Heart left ventricle (tissue), 16 donors: ENCODE results near the gene ZP1. TPM values are rescaled to one million over a fixed set of nuclear protein-coding genes. Genes with fewer than 3 reads are reported as not detected.

ENCODE experiments used
- ATAC-seq, 4 donors: fragments of 200-7000 bp; cut with Tn5 transposase; one replicate each; pipeline ENCODE4 v1.9.1; 2020 to 2022; ENCODE audit warnings: moderate library complexity in 4 of 4, mild to moderate bottlenecking in 3 of 4, moderate number of reproducible peaks in 1 of 4
- DNase-seq, 5 donors: peaks; one replicate each; pipeline ENCODE4 v3.0.0-alpha.2; 2020
- H3K27ac ChIP-seq, 12 donors: fragments of 200-600 bp; sonication (generic) in 4 of 12; one replicate each; pipeline versions ENCODE4 v1.5.0 to v1.8.0; 2016 to 2022; ENCODE audit warnings: mild to moderate bottlenecking in 2 of 12
- H3K27me3 ChIP-seq, 9 donors: fragments of 200-600 bp; sonication (generic) in 2 of 9; one replicate each; pipeline versions ENCODE4 v1.5.1 to v1.8.0; 2016 to 2022; ENCODE audit warnings: mild to moderate bottlenecking in 3 of 9
- H3K36me3 ChIP-seq, 9 donors: fragments of 200-600 bp; sonication (generic) in 2 of 9; one replicate each; pipeline versions ENCODE4 v1.5.0 to v1.8.0; 2018 to 2022; ENCODE audit warnings: mild to moderate bottlenecking in 2 of 9
- H3K4me1 ChIP-seq, 12 donors: fragments of 200-600 bp; sonication (generic) in 4 of 12; one replicate each; pipeline versions ENCODE4 v1.5.0 to v1.8.0; 2016 to 2022; ENCODE audit warnings: mild to moderate bottlenecking in 3 of 12
- H3K4me3 ChIP-seq, 12 donors: fragments of 200-600 bp; sonication (generic) in 4 of 12; one replicate each; pipeline versions ENCODE4 v1.5.0 to v1.8.0; 2017 to 2022; ENCODE audit warnings: mild to moderate bottlenecking in 9 of 12, moderate library complexity in 4 of 12
- H3K9me3 ChIP-seq, 12 donors: fragments of 200-600 bp; sonication (generic) in 4 of 12; one replicate each; pipeline versions ENCODE4 v1.5.0 to v1.8.0; 2016 to 2022; ENCODE audit warnings: mild to moderate bottlenecking in 1 of 12
- CTCF ChIP-seq, 12 donors: fragments of 200-600 bp; sonication (generic) in 4 of 12; IDR thresholded peaks; one replicate each; pipeline versions ENCODE4 v1.5.0 to v1.8.0; 2018 to 2022; ENCODE audit warnings: antibody characterized with exemption in 12 of 12, mild to moderate bottlenecking in 5 of 12
- POLR2A ChIP-seq, 2 donors: fragments of 450-650 bp; IDR thresholded peaks; one replicate each; pipeline ENCODE4 v1.6.1; 2017; ENCODE audit warnings: antibody characterized with exemption in 2 of 2, mild to moderate bottlenecking in 2 of 2, moderate library complexity in 2 of 2
- WGBS, 4 donors: extraction: QIAGEN DNeasy Blood & Tissue Kit in 2 of 4; methylation state at CpG; one replicate each; pipeline versions ENCODE4 v1.1.5 to v1.1.7; 2013 to 2018; 5-methylcytosine and 5-hydroxymethylcytosine counted together
- intact Hi-C, 10 donors: fragments of 100-400 bp; cut with DNase I; formaldehyde crosslinking; loops; one replicate each; pipeline versions ENCODE4 v1.11.1 to v1.14.2; 2022
- polyA plus RNA-seq, 2 donors: library from polyadenylated mRNA; stranded (reverse); fragments of 200-250 nt; gene quantifications; one replicate each; pipeline ENCODE4 v1.2.3, GENCODE V29; 2013
- total RNA-seq, 9 donors: library from RNA; depleted of rRNA in 2 of 9; stranded (reverse); fragments of >200 nt in 2 of 9; fragmentation: NEBNext Ultra II Directional in 3 of 9; extraction: Animal tissue kit (Norgen Biotek cat#: 25700) in 3 of 9; gene quantifications; one replicate each; pipeline versions ENCODE4 v1.1.0 to v1.2.4, GENCODE V29; 2016 to 2023
- donor health status: ischemic (EF 13 %, LVEDD 7.1; RV severe dilation, severe dysfunction).
- donor health status: healthy with polysubstance abuse.
- donor health status: DM: no; HTN: yes; CAD: no.
- donor health status: DM: no; HTN: no; CAD: no.
- donor health status: ischemic (EF 25% LVEDD 6.9; RV normal size, moderate dysfunction).
- donor health status: ischemic (EF 25% LVEDD 5.7; RV mildly dilated, moderate dysfunction).
- donor health status: healthy.
- donor health status: DM: yes; HTN: yes; CAD: no.
- donor health status: ischemic (EF 35%, LVEDD 5.7; RV mildly dilated, moderate dysfunction).
- donor health status: nonischemic (EF 11% LVEDD 7.7; RV severe dilation, severe dysfunction).
- donor health status: DM: yes; HTN: yes; CAD: no.
- donor health status: PGD.
- donor health status: ischemic (EF 29% LVEDD 5.4; RV normal size, mild dysfunction).
- donor health status: nonischemic (EF 23%, LVEDD 6.1; RV moderate dilation, normal function).

The ZP1 gene
- total and polyA plus RNA-seq, 11 donors = 0.15 to 0.95 (median 0.32) TPM; not detected in 7

GRCh38 chr11:60872124-60872960 is 5.0 kb downstream of the ZP1 start:
- Histone ChIP-seq H3K27ac (peak overlapping the region in 10 of 12 donors; percentile 10 to 78 (median 60)), H3K27me3 (no peaks in the 10 kb centered on the region), H3K9me3 (no peaks in the 10 kb centered on the region), H3K4me1 (peaks cover 5 to 53% (median 30%) of the 10 kb centered on the region in 12 donors), H3K4me3 (no peak overlapping the region), H3K36me3 (no peaks in the 10 kb centered on the region)
- TF ChIP-seq CTCF (IDR thresholded peaks at IDR 0.05) (no peak), POLR2A (IDR thresholded peaks at IDR 0.05) (no peak)
- ATAC-seq = peak; percentile 63 to 84 (median 74)
- peak in 4 of 5 donors; percentile 69 to 81 (median 76) for DNase-seq
- 82 to 92% (median 89%) methylated on average over 5 to 6 of the region's 6 CpGs for whole genome bisulfite sequencing, 4 donors
- intact Hi-C loops = no loop called here

- Histone ChIP-seq H3K4me1 (peaks cover 5 to 55% (median 31%) of the 10 kb centered on the region in 12 donors), H3K4me3 (no peak overlapping the region), H3K9me3 (no peaks in the 10 kb centered on the region), H3K27ac (peak overlapping the region in 9 of 12 donors; percentile 1 to 74 (median 33)), H3K36me3 (no peaks in the 10 kb centered on the region), H3K27me3 (no peaks in the 10 kb centered on the region)
- WGBS, 4 donors = 56 to 79% (median 63%) methylated on average over 16 of the region's 16 CpGs
- TF ChIP-seq POLR2A (IDR thresholded peaks at IDR 0.05) = no peak
- no peak for TF ChIP-seq CTCF (IDR thresholded peaks at IDR 0.05)
- peak in 3 of 5 donors; percentile 40 to 70 (median 70) for DNase-seq
- intact Hi-C loops = no loop called here
- peak in 3 of 4 donors; percentile 14 to 69 (median 25) for ATAC-seq
Measured at GRCh38 chr11:60872961-60873524, 5.7 kb downstream of the ZP1 start.

- no peaks in the 10 kb centered on the region for H3K27me3 ChIP-seq
- intact Hi-C loops = no loop called here
- TF ChIP-seq POLR2A (IDR thresholded peaks at IDR 0.05) = no peak
- TF ChIP-seq CTCF (IDR thresholded peaks at IDR 0.05) = no peak
- H3K36me3 ChIP-seq = peaks cover 0 to 3% (median 0%) of the 10 kb centered on the region in 9 donors
- peak in 1 of 5 donors; percentile 13 for DNase-seq
- H3K4me1 ChIP-seq = peaks cover 5 to 60% (median 33%) of the 10 kb centered on the region in 12 donors
- no peak for ATAC-seq
- H3K9me3 ChIP-seq = no peaks in the 10 kb centered on the region
- 87 to 91% (median 89%) methylated on average over 12 of the region's 12 CpGs for WGBS, 4 donors
- H3K27ac ChIP-seq = peak overlapping the region in 2 of 12 donors; percentile 33 to 74
- H3K4me3 ChIP-seq = no peak overlapping the region
Measured at GRCh38 chr11:60873533-60873932, 6.2 kb downstream of the ZP1 start.
